Measurements from ENCODE around the gene WDR47. TPM values are rescaled to one million over a fixed set of nuclear protein-coding genes. Genes with fewer than 3 reads are reported as not detected.

Gene WDR47
- total RNA-seq, 1 donor from 2014 or later: 17.3 TPM

DNA sequence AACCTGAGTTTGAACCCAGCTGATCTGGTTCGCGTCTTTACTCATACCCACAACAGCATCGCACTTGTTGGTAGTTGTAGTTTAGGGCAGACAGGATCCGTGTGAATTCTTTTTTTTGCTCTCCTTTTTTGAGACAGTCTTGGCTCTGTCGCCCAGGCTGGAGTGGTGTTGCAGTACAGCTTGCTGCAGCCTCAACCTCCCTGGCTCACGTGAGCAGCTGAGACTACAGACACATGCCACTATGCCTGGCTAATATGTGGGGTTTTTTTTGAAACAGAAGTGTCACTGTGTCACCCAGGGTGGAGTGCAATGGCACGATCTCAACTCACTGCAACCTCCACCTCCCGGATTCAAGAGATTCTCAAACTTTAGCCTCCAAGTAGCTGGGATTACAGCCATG is 26.0 kb upstream of the WDR47 start:
- no peak overlapping the region for H3K27ac ChIP-seq
- H3F3A ChIP-seq (ENCODE audit: low read depth): no peaks in the 10 kb centered on the region
- H3K79me2 ChIP-seq (ENCODE audit: low read depth): peaks cover 23% of the 10 kb centered on the region
- no peaks in the 10 kb centered on the region for H4K20me1 ChIP-seq (ENCODE audit: low read depth)
- DNase-seq (ENCODE audit: low spot score): no peak
- no peak overlapping the region for H3K4me2 ChIP-seq
- TF ChIP-seq EZH2 (IDR thresholded peaks at IDR 0.05) (no peak), EZH2phosphoT487 (IDR thresholded peaks at IDR 0.05) (no peak)
- TF ChIP-seq, protein P1, sequence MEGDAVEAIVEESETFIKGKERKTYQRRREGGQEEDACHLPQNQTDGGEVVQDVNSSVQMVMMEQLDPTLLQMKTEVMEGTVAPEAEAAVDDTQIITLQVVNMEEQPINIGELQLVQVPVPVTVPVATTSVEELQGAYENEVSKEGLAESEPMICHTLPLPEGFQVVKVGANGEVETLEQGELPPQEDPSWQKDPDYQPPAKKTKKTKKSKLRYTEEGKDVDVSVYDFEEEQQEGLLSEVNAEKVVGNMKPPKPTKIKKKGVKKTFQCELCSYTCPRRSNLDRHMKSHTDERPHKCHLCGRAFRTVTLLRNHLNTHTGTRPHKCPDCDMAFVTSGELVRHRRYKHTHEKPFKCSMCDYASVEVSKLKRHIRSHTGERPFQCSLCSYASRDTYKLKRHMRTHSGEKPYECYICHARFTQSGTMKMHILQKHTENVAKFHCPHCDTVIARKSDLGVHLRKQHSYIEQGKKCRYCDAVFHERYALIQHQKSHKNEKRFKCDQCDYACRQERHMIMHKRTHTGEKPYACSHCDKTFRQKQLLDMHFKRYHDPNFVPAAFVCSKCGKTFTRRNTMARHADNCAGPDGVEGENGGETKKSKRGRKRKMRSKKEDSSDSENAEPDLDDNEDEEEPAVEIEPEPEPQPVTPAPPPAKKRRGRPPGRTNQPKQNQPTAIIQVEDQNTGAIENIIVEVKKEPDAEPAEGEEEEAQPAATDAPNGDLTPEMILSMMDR (IDR thresholded peaks at IDR 0.05): no peak
- no peaks in the 10 kb centered on the region for H3K27me3 ChIP-seq
- no peak overlapping the region for H3K4me3 Mint-ChIP-seq
- H3K4me1 ChIP-seq: no peaks in the 10 kb centered on the region
- H2AFZ ChIP-seq (replicated peaks): no peak overlapping the region
- H3K36me3 Mint-ChIP-seq: peaks cover 16% of the 10 kb centered on the region
- H3K9me3 Mint-ChIP-seq: no peaks in the 10 kb centered on the region
- H3K9me3 ChIP-seq (ENCODE audit: low read depth): no peaks in the 10 kb centered on the region
- no peak overlapping the region for H3K9ac ChIP-seq
- H3K36me3 ChIP-seq: no peaks in the 10 kb centered on the region
- H3K4me3 ChIP-seq: no peak overlapping the region
- no peaks in the 10 kb centered on the region for H3K4me1 Mint-ChIP-seq
- H3K27ac Mint-ChIP-seq: no peak overlapping the region
- no peaks in the 10 kb centered on the region for H3K27me3 Mint-ChIP-seq (ENCODE audit: insufficient read depth, low read depth)

DNA sequence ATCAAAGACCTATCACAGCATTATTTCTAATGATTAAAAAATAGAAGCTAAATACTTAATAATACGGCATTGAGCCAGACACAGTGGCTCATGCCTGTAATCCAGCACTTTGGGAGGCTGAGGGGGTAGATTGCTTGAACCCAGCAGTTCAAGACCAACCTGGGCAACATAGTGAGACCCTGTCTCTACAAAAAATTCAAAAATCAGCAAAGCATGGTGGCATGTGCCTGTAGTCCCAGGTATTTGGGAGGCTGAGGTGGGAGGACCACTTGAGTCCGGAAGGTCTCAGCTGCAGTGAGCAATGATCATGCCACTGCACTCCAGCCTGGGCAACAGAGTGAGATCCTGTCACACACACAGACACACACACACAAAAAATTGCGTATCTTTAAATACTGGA is 23.2 kb upstream of the WDR47 start:
- no peaks in the 10 kb centered on the region for H3F3A ChIP-seq (ENCODE audit: low read depth)
- no peak overlapping the region for H3K4me3 Mint-ChIP-seq
- no peak for DNase-seq (ENCODE audit: low spot score)
- H3K27ac ChIP-seq: no peak overlapping the region
- H4K20me1 ChIP-seq (ENCODE audit: low read depth): no peaks in the 10 kb centered on the region
- H3K27me3 Mint-ChIP-seq (ENCODE audit: insufficient read depth, low read depth): no peaks in the 10 kb centered on the region
- no peak for TF ChIP-seq EZH2 (IDR thresholded peaks at IDR 0.05)
- TF ChIP-seq, protein P1 (IDR thresholded peaks at IDR 0.05): no peak
- TF ChIP-seq EZH2phosphoT487 (IDR thresholded peaks at IDR 0.05): no peak
- no peak overlapping the region for H3K9ac ChIP-seq
- peaks cover 9% of the 10 kb centered on the region for H3K36me3 Mint-ChIP-seq
- H3K9me3 ChIP-seq (ENCODE audit: low read depth): no peaks in the 10 kb centered on the region
- H3K9me3 Mint-ChIP-seq: no peaks in the 10 kb centered on the region
- no peaks in the 10 kb centered on the region for H3K4me1 ChIP-seq
- no peak overlapping the region for H3K27ac Mint-ChIP-seq
- no peak overlapping the region for H2AFZ ChIP-seq (replicated peaks)
- H3K4me1 Mint-ChIP-seq: no peaks in the 10 kb centered on the region
- peaks cover 18% of the 10 kb centered on the region for H3K79me2 ChIP-seq (ENCODE audit: low read depth)
- no peaks in the 10 kb centered on the region for H3K36me3 ChIP-seq
- H3K27me3 ChIP-seq: no peaks in the 10 kb centered on the region
- H3K4me2 ChIP-seq: no peak overlapping the region
- no peak overlapping the region for H3K4me3 ChIP-seq

DNA sequence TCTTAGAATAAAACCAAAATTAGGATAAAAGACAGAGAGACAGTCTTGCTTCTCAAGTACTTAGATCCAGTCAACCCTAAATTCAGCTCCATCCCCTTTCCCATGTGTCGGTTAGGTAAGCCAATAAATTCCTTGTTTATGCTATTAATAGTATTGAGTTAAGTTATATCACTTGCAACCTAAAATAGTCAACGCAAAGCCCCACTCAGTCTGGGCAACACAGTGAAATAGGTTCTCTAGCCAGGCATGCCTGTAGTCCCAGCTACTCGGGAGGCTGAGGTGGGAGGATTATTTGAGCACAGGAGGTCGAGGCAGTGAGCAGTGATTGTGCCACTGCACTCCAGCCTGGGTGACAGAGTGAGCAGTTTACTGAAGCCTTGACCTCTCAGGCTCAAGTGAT is 19.3 kb upstream of the WDR47 start:
- H3K9me3 Mint-ChIP-seq: no peaks in the 10 kb centered on the region
- no peaks in the 10 kb centered on the region for H3K4me1 Mint-ChIP-seq
- no peak overlapping the region for H3K27ac ChIP-seq
- no peak overlapping the region for H2AFZ ChIP-seq (replicated peaks)
- H3K4me3 Mint-ChIP-seq: no peak overlapping the region
- no peaks in the 10 kb centered on the region for H3K27me3 ChIP-seq
- no peaks in the 10 kb centered on the region for H3K36me3 ChIP-seq
- H3K36me3 Mint-ChIP-seq: peaks cover 7% of the 10 kb centered on the region
- no peak overlapping the region for H3K27ac Mint-ChIP-seq
- H3K9ac ChIP-seq: no peak overlapping the region
- H3K4me1 ChIP-seq: no peaks in the 10 kb centered on the region
- H3F3A ChIP-seq (ENCODE audit: low read depth): no peaks in the 10 kb centered on the region
- no peaks in the 10 kb centered on the region for H3K27me3 Mint-ChIP-seq (ENCODE audit: insufficient read depth, low read depth)
- H3K9me3 ChIP-seq (ENCODE audit: low read depth): no peaks in the 10 kb centered on the region
- no peaks in the 10 kb centered on the region for H3K79me2 ChIP-seq (ENCODE audit: low read depth)
- no peak for DNase-seq (ENCODE audit: low spot score)
- no peak overlapping the region for H3K4me2 ChIP-seq
- TF ChIP-seq EZH2 (IDR thresholded peaks at IDR 0.05) (no peak), EZH2phosphoT487 (IDR thresholded peaks at IDR 0.05) (no peak)
- TF ChIP-seq, protein P1 (IDR thresholded peaks at IDR 0.05): no peak
- no peak overlapping the region for H3K4me3 ChIP-seq
- H4K20me1 ChIP-seq (ENCODE audit: low read depth): no peaks in the 10 kb centered on the region

Data from neural progenitor cell (in vitro differentiated cells).